Right lobe of liver (tissue), 6 donors: ENCODE data around the gene TNFRSF1B. TPM values are rescaled to one million over a fixed set of nuclear protein-coding genes. Genes with fewer than 3 reads are reported as not detected.

Experiments used
- ATAC-seq, 4 donors: fragments of 200-7000 bp; cut with Tn5 transposase; one replicate each; pipeline ENCODE4 v1.9.1; 2020; ENCODE audit warnings: mild to moderate bottlenecking in 4 of 4, moderate library complexity in 4 of 4
- DNase-seq, 3 donors: peaks; one replicate each; pipeline ENCODE4 v3.0.0-alpha.2; 2020
- H3K27ac ChIP-seq, 3 donors: fragments of 200-600 bp; one replicate each; pipeline ENCODE4 v1.8.0; 2022
- H3K27me3 ChIP-seq, 2 donors: fragments of 200-600 bp; one replicate each; pipeline ENCODE4 v1.8.0; 2022
- H3K36me3 ChIP-seq, 4 donors: fragments of 200-600 bp; sonication (generic) in 1 of 4; one replicate each; pipeline versions ENCODE4 v1.5.1 to v1.8.0; 2017 to 2022; ENCODE audit warnings: control low read depth in 1 of 4
- H3K4me1 ChIP-seq, 4 donors: fragments of 200-600 bp; sonication (generic) in 1 of 4; one replicate each; pipeline versions ENCODE4 v1.5.1 to v1.8.0; 2017 to 2022; ENCODE audit warnings: control low read depth in 1 of 4
- H3K4me3 ChIP-seq, 3 donors: fragments of 200-600 bp; one replicate each; pipeline ENCODE4 v1.8.0; 2022
- H3K9me3 ChIP-seq, 4 donors: fragments of 200-600 bp; sonication (generic) in 1 of 4; one replicate each; pipeline versions ENCODE4 v1.5.1 to v1.8.0; 2017 to 2022; ENCODE audit warnings: control low read depth in 1 of 4
- POLR2A ChIP-seq: fragments of 450-650 bp; IDR thresholded peaks from one replicate; pipeline ENCODE4 v1.6.1; 2017; ENCODE audit warnings: antibody characterized with exemption, mild to moderate bottlenecking
- WGBS: methylation state at CpG from one replicate; pipeline ENCODE4 v1.1.6; 2018; ENCODE audit warnings: low coverage, low lambda C conversion rate; ENCODE audit not compliant: insufficient coverage; ENCODE audit errors: missing lambda C conversion rate; 5-methylcytosine and 5-hydroxymethylcytosine counted together
- intact Hi-C, 2 donors: fragments of 100-400 bp; cut with DNase I; formaldehyde crosslinking; loops; one replicate each; pipeline versions ENCODE4 v1.11.2 to v1.14.1; 2022
- total RNA-seq, 6 experiments: library from RNA; depleted of rRNA in 2 of 6; stranded (reverse); fragments of >200 nt in 2 of 6; fragmentation: NEBNext Ultra II Directional in 3 of 6; extraction: Animal tissue kit (Norgen Biotek cat#: 25700) in 3 of 6; gene quantifications; one replicate each; pipeline versions ENCODE4 v1.1.0 to v1.2.4, GENCODE V29; 2016 to 2023
- TF ChIP-seq, protein P1 (sequence below), 4 donors: fragments of 200-600 bp in 3 of 4; fragments of 450-650 bp in 1 of 4; IDR thresholded peaks; one replicate each; pipeline versions ENCODE4 v1.5.1 to v1.8.0; 2016 to 2022; ENCODE audit warnings: antibody characterized with exemption in 4 of 4, mild to moderate bottlenecking in 2 of 4
- donor health status: DM: no; HTN: yes; CAD: no.
- donor health status: DM: no; HTN: no; CAD: no.
- donor health status: DM: no; HTN: no; CAD: no.
- donor health status: DM: no; HTN: yes; CAD: no.
- donor health status: DM: no; HTN: yes; CAD: no.

The TNFRSF1B gene
- total RNA-seq, 6 experiments from 2014 or later: 12.9 to 56.9 (median 26.5) TPM

DNA sequence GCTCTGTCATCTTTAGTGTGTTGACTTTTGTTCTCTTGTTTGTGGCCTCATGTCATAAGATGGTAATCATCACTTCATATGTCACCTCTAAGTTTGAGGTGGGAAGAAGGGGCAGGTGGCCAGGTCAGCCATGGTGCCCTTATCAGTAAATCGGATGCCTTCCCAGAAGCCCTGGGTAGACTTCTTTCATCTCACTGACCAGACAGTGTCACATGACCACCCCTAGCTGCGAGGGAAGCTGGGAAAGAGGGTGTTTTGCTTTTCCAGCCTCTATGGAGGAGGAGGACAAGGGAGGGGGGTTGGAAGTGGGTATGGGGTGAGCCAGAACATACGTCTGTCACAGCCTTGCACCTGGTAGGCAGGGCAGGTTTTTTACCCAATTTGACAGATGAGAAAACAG is 28.6 kb downstream of the TNFRSF1B start:
- ATAC-seq (no peak), DNase-seq (no peak)
- Histone ChIP-seq H3K9me3 (no peaks in the 10 kb centered on the region), H3K27me3 (no peaks in the 10 kb centered on the region), H3K4me3 (no peak overlapping the region), H3K4me1 (no peaks in the 10 kb centered on the region), H3K36me3 (peaks cover 0 to 22% (median 10%) of the 10 kb centered on the region in 4 donors), H3K27ac (no peak overlapping the region)
- 75% methylated on average over 2 of the region's 3 CpGs for WGBS
- intact Hi-C loops: no loop called here
- no peak for TF ChIP-seq POLR2A

DNA sequence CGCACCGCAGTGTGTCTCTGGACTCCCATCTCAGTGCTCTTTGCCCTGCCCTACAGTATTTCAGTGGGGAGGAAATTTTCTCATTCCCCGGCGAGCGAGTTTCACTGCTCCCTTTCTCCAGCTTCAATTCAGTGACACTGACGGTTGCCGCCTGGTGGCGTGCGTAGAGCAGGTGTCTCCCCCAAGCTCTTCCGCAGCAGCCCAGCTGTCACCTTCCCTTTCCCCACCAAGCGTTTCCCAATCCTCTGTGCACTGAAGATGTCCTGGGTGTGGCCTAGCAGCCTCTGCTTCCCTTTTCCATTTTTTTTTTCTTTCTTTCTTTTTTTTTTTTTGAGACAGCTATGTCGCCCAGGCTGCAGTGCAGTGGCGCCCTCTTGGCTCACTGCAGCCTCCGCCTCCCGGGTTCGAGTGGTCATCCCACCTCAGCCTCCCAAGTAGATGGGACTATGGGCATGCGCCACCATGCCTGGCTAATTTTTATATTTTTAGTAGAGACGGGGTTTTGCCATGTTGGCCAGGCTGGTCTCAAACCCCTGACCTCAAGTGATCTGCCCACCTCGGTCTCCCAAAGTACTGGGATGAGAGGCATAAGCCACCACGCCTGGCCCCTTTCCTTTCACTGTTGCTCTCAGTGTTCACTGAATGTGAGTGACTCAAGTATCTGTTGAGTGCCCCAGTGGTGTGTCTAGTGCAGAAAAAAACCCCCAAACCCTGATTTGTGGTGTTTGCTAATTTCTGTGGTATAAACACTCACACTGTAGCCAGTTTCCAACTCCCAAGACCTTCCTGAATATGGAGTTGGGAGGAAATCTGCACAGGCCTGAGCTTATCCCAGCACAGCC is 30.1 kb downstream of the TNFRSF1B start:
- 68% methylated on average over 11 of the region's 20 CpGs for WGBS
- H3K27ac ChIP-seq: no peak overlapping the region
- H3K27me3 ChIP-seq: no peaks in the 10 kb centered on the region
- no peak overlapping the region for H3K4me3 ChIP-seq
- H3K9me3 ChIP-seq: no peaks in the 10 kb centered on the region
- TF ChIP-seq POLR2A: no peak
- TF ChIP-seq, protein P1, sequence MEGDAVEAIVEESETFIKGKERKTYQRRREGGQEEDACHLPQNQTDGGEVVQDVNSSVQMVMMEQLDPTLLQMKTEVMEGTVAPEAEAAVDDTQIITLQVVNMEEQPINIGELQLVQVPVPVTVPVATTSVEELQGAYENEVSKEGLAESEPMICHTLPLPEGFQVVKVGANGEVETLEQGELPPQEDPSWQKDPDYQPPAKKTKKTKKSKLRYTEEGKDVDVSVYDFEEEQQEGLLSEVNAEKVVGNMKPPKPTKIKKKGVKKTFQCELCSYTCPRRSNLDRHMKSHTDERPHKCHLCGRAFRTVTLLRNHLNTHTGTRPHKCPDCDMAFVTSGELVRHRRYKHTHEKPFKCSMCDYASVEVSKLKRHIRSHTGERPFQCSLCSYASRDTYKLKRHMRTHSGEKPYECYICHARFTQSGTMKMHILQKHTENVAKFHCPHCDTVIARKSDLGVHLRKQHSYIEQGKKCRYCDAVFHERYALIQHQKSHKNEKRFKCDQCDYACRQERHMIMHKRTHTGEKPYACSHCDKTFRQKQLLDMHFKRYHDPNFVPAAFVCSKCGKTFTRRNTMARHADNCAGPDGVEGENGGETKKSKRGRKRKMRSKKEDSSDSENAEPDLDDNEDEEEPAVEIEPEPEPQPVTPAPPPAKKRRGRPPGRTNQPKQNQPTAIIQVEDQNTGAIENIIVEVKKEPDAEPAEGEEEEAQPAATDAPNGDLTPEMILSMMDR (IDR thresholded peaks at IDR 0.05): no peak
- peaks cover 0 to 23% (median 9%) of the 10 kb centered on the region in 4 donors for H3K36me3 ChIP-seq
- ATAC-seq: peak; percentile 50 to 75 (median 62)
- intact Hi-C loops: no loop called here
- DNase-seq: peak in 2 of 3 donors; percentile 60 to 76
- H3K4me1 ChIP-seq: no peaks in the 10 kb centered on the region

DNA sequence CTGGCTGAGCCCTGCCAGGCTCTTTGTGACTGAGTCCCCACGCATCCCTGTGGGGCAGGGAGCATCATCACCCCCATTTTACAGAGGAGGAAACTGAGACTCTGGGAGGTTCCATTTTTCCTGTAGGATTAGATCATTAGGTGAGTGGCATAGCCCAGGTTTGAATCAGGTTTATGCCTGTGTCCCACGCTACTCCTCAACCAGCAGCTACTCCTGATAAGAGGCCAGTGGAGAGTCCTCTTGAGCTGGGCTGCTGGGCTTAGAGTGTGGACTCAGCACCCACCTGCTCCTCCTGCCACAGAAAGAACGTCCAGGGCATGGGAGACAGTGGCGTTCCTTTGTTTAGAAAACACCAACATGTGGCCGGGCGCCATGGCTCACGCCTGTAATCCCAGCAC is 30.7 kb downstream of the TNFRSF1B start:
- intact Hi-C loops: no loop called here
- Histone ChIP-seq H3K4me3 (no peak overlapping the region), H3K27ac (no peak overlapping the region), H3K9me3 (no peaks in the 10 kb centered on the region), H3K36me3 (peaks cover 0 to 29% (median 10%) of the 10 kb centered on the region in 4 donors), H3K27me3 (no peaks in the 10 kb centered on the region), H3K4me1 (no peaks in the 10 kb centered on the region)
- TF ChIP-seq POLR2A: no peak
- TF ChIP-seq, protein P1 (IDR thresholded peaks at IDR 0.05): no peak
- no peak for ATAC-seq
- no peak for DNase-seq
- WGBS: 77% methylated on average over 4 of the region's 7 CpGs

DNA sequence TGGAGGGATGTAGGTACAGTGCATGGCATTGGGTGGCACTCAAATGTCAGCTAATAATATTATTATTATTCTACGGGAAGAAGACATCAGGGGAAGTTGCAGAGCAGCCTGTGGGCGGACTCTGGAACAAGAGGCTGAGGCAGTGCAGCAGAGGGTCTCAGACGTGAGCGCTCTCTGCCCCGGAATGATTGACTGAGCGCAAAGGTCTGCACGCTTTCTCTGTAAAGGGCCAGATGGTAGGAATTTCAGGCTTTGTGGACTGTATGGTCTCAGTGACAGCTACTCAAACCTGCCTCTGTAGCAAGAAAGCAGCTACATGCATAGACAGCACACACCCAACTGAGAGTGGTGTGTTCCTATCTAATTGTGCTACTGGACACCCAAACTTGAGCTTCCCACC is 33.4 kb downstream of the TNFRSF1B start:
- H3K4me1 ChIP-seq: no peaks in the 10 kb centered on the region
- H3K9me3 ChIP-seq: no peaks in the 10 kb centered on the region
- TF ChIP-seq, protein P1 (IDR thresholded peaks at IDR 0.05): no peak
- TF ChIP-seq POLR2A: no peak
- H3K36me3 ChIP-seq: peaks cover 0 to 17% (median 3%) of the 10 kb centered on the region in 4 donors
- ATAC-seq (no peak), DNase-seq (no peak)
- H3K4me3 ChIP-seq: no peak overlapping the region
- intact Hi-C loops: no loop called here
- H3K27ac ChIP-seq: no peak overlapping the region
- no peaks in the 10 kb centered on the region for H3K27me3 ChIP-seq
- WGBS: 97% methylated on average over 6 of the region's 7 CpGs
